Mesothelial cell of epicardium (in vitro differentiated cells): ENCODE measurements around the gene CEND1. TPM values are rescaled to one million over a fixed set of nuclear protein-coding genes. Genes with fewer than 3 reads are reported as not detected.

Experiments used
- DNase-seq, 2 experiments: peaks; one replicate each; pipeline ENCODE4 v3.0.0; 2021; ENCODE audit warnings: low spot score in 2 of 2; ENCODE audit not compliant: unreplicated experiment in 2 of 2
- H3K27ac Mint-ChIP-seq: 2 replicates; pipeline ENCODE4 v1.8.0; 2021; ENCODE audit warnings: mixed read lengths
- H3K27me3 Mint-ChIP-seq: 2 replicates; pipeline ENCODE4 v1.8.0; 2021; ENCODE audit warnings: low read depth, mixed read lengths
- H3K36me3 Mint-ChIP-seq: 2 replicates; pipeline ENCODE4 v1.8.0; 2021; ENCODE audit warnings: mixed read lengths
- H3K4me1 Mint-ChIP-seq: 2 replicates; pipeline ENCODE4 v1.8.0; 2021; ENCODE audit warnings: mixed read lengths
- H3K4me3 Mint-ChIP-seq: 2 replicates; pipeline ENCODE4 v1.8.0; 2021; ENCODE audit warnings: mild to moderate bottlenecking, moderate library complexity, mixed read lengths
- H3K9me3 Mint-ChIP-seq: 2 replicates; pipeline ENCODE4 v1.8.0; 2021; ENCODE audit warnings: mixed read lengths
- total RNA-seq: library from RNA; stranded (reverse); gene quantifications from 3 replicates; pipeline ENCODE4 v1.2.1, GENCODE V29; 2021
- TF ChIP-seq, protein P1 (sequence below): fragments of 200-600 bp; sonication (generic); IDR thresholded peaks from one replicate; pipeline ENCODE4 v1.5.0; 2021; ENCODE audit warnings: antibody characterized with exemption; ENCODE audit not compliant: unreplicated experiment

The CEND1 gene
- total RNA-seq, 1 donor from 2014 or later = not detected

DNA sequence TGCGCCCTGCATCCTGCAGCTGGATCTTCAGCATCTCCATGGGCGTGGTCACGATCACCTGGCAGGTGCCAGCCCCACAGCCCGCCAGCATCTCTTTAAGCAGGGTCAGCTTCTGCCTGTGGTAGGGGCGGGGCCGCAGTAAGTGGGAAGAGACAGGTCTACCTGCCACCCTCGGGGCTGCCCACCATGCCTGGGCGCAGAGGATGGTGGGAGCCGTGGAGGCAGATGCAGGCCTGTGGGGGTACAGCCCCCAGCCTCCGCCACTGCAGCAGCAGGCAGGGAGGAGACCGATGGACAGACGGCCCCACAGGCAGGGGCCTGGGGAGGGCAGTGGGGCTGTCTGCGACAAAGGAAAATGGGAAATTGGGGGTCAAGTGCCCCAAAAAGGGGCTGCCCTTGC, 3.0 kb upstream of the CEND1 start:
- Mint-ChIP-seq H3K36me3 (peaks cover 3% of the 10 kb centered on the region), H3K9me3 (no peaks in the 10 kb centered on the region), H3K27me3 (peaks cover 4% of the 10 kb centered on the region), H3K27ac (no peak overlapping the region), H3K4me1 (peaks cover 11% of the 10 kb centered on the region), H3K4me3 (no peak overlapping the region)
- TF ChIP-seq, protein P1, sequence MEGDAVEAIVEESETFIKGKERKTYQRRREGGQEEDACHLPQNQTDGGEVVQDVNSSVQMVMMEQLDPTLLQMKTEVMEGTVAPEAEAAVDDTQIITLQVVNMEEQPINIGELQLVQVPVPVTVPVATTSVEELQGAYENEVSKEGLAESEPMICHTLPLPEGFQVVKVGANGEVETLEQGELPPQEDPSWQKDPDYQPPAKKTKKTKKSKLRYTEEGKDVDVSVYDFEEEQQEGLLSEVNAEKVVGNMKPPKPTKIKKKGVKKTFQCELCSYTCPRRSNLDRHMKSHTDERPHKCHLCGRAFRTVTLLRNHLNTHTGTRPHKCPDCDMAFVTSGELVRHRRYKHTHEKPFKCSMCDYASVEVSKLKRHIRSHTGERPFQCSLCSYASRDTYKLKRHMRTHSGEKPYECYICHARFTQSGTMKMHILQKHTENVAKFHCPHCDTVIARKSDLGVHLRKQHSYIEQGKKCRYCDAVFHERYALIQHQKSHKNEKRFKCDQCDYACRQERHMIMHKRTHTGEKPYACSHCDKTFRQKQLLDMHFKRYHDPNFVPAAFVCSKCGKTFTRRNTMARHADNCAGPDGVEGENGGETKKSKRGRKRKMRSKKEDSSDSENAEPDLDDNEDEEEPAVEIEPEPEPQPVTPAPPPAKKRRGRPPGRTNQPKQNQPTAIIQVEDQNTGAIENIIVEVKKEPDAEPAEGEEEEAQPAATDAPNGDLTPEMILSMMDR = no peak
- no peak for DNase-seq

- TF ChIP-seq, protein P1 = no peak
- H3K9me3 Mint-ChIP-seq = no peaks in the 10 kb centered on the region
- peaks cover 11% of the 10 kb centered on the region for H3K4me1 Mint-ChIP-seq
- peaks cover 4% of the 10 kb centered on the region for H3K27me3 Mint-ChIP-seq
- no peak overlapping the region for H3K27ac Mint-ChIP-seq
- H3K4me3 Mint-ChIP-seq = no peak overlapping the region
- H3K36me3 Mint-ChIP-seq = peaks cover 3% of the 10 kb centered on the region
- DNase-seq = no peak
Measured at GRCh38 chr11:792535-792821, 2.6 kb upstream of the CEND1 start.

DNA sequence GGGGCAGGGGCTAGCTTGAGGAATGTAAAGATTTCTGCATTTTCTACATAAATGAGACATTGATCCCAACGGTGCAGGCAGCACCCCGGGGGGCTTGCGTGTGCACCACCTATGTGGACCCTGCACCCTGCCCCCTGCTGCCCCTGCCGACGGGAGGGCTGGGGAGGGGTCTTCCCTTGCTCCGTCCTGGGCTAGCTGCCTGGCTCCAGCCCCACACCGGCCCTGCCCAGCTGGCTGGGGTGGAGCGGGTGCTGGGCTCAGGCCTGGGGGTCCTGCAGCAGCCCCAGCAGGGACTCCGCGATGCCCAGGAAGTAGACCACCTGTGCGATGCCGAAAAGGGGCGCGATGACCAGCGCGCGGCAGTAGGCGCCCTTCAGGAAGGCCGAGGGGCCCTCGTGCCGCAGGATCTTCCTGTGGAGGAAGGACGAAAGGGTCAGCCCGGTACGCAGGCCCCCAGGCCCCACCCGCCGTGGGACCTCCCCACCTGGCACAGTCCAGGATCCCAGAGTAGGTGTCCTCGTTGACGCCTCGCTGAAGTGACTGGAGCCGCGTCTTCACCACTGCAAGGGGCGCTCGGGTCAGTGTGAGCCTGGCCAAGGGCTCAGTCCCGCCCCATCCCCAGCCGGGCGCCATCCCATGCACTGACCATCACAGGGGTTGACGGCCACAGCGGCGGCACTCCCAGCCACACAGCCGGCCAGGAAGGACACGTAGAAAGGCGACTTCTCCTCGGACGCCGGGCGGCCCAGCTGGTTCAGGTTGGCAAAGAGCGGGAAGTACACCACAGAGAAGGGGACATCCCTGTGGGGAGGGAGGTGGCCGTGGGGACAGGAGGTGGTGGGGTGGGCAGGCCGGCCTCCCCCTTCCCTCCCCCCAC, 2.0 kb upstream of the CEND1 start:
- no peaks in the 10 kb centered on the region for H3K9me3 Mint-ChIP-seq
- TF ChIP-seq, protein P1 = no peak
- H3K36me3 Mint-ChIP-seq = peaks cover 3% of the 10 kb centered on the region
- peaks cover 10% of the 10 kb centered on the region for H3K4me1 Mint-ChIP-seq
- no peak overlapping the region for H3K27ac Mint-ChIP-seq
- no peak overlapping the region for H3K4me3 Mint-ChIP-seq
- peaks cover 4% of the 10 kb centered on the region for H3K27me3 Mint-ChIP-seq
- no peak for DNase-seq

DNA sequence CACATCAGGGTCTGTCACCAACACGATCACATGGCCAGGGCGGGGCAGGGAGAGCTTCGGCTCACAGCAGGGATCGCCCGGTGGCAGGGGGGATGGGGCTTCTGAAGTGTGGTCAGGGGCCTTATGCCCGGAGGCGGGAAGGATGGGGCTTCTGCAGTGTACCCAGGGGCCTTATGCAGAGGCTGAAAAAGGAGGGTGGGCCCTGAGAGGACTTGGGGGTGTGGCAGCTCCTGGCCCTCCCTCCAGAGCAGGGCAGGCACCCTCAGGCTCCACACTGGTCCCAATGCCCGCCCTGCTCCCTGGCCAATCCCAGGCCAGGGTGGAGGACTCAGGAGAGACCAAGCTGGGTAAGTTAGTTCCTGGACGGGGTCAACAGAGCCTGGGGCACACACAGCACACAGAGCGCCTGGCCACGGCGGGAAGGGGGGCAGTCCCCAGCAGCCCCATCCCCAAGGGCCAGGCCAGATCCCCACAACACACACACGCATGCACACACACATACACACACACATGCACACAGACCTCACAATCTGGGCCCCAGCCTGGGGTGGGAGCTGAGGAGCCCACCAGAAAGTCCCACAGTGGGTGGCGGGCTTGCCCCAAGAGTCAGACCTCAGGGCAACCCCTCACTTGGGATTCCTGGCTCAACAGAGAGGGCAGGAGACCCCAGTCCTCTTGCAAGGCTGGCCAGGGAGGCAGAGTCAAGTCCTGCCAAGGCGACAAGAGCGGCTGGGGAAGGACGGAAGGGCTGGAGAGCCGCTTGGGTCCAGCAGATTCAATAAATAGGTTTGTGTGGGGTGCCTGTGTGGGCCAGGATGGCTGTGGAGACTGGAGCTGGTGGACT, 1.1 kb upstream of the CEND1 start:
- Mint-ChIP-seq H3K27me3 (peaks cover 4% of the 10 kb centered on the region), H3K27ac (no peak overlapping the region), H3K36me3 (peaks cover 3% of the 10 kb centered on the region), H3K9me3 (no peaks in the 10 kb centered on the region), H3K4me3 (no peak overlapping the region), H3K4me1 (peaks cover 1% of the 10 kb centered on the region)
- TF ChIP-seq, protein P1 = no peak
- no peak for DNase-seq

GRCh38 chr11:788953-789940, 643 bp downstream of the CEND1 start:
- TF ChIP-seq, protein P1 = no peak
- H3K27ac Mint-ChIP-seq = no peak overlapping the region
- DNase-seq = no peak
- no peaks in the 10 kb centered on the region for H3K9me3 Mint-ChIP-seq
- no peak overlapping the region for H3K4me3 Mint-ChIP-seq
- H3K27me3 Mint-ChIP-seq = peaks cover 4% of the 10 kb centered on the region
- peaks cover 3% of the 10 kb centered on the region for H3K36me3 Mint-ChIP-seq
- H3K4me1 Mint-ChIP-seq = no peaks in the 10 kb centered on the region
